GM21528 (cell line): ENCODE data around the gene MPO.

Experiments used
- ATAC-seq: cut with Tn5 transposase; IDR thresholded peaks from one replicate; pipeline ENCODE4 v1.9.1; 2021; ENCODE audit warnings: mild to moderate bottlenecking, moderate library complexity; ENCODE audit not compliant: unreplicated experiment, low FRiP score

The MPO gene, protein sequence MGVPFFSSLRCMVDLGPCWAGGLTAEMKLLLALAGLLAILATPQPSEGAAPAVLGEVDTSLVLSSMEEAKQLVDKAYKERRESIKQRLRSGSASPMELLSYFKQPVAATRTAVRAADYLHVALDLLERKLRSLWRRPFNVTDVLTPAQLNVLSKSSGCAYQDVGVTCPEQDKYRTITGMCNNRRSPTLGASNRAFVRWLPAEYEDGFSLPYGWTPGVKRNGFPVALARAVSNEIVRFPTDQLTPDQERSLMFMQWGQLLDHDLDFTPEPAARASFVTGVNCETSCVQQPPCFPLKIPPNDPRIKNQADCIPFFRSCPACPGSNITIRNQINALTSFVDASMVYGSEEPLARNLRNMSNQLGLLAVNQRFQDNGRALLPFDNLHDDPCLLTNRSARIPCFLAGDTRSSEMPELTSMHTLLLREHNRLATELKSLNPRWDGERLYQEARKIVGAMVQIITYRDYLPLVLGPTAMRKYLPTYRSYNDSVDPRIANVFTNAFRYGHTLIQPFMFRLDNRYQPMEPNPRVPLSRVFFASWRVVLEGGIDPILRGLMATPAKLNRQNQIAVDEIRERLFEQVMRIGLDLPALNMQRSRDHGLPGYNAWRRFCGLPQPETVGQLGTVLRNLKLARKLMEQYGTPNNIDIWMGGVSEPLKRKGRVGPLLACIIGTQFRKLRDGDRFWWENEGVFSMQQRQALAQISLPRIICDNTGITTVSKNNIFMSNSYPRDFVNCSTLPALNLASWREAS

DNA sequence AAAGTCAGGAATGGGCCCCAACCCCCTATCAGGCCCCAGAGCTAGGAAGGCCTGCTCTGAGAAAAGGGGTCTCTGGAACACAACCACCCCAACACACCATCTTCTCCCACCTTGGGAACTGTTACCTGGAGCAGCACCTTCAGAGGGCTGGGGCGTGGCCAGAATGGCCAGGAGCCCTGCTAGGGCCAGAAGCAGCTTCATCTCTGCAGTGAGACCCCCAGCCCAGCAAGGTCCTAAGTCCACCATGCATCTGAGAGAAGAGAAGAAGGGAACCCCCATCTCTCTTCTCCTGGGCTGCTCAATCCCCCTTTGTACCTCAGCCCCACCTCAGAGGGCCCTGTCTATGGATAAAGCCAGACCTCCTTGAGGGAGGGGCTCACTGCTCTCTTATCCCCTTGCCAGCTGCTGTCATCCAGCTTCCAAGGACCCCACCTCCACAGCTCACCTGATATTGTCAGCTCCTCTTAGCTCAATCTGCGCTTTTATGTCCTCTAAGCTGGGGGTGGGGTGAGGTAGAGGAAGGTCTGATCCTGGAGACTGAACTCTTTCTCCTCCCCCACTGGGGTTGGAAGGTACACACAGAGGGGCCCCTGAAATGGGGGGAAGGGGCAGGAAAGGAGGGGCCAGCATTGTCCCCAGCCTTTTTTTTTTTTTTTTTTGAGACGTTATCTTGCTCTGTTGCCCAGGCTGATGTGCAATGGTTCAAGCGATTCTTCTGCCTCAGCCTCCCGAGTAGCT, at the start of gene MPO:
TSS of gene MPO (minus strand) at position 456 of the 738 bp plus-strand sequence. CDS start at position 279, 177 bp downstream.
- no peak for ATAC-seq

DNA sequence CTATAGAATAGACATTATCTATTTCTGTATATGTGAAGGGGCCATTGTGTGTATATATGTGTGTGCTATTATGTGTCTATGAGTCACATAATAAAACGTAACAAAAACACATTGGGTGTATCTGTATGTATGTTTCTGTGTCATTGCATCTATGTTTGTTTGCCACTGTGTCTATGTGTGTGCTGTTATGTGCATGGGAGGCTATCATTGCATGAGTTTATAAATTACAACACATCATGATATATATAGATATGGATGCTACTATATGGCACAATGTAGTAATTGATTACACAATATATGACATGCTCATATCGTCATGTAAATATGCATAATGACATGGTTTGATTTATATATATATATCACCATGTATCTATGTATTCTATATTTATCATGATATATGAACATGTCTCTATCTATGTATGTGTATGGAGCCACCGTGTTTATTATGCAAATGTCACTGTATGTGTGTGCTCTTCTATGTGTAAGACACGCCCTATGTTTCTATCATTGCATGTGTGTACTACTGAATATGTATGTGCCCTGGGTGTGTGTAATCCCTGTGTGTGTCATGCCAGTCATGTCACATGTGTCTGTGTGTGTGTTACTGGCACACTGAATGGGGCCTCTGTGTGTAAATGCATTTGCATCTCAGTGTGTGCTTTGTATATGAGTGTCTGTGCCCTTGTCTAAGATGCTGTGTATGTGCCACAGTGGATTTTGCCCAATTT, 49.2 kb upstream of the MPO start:
- peak; percentile 5 for ATAC-seq

DNA sequence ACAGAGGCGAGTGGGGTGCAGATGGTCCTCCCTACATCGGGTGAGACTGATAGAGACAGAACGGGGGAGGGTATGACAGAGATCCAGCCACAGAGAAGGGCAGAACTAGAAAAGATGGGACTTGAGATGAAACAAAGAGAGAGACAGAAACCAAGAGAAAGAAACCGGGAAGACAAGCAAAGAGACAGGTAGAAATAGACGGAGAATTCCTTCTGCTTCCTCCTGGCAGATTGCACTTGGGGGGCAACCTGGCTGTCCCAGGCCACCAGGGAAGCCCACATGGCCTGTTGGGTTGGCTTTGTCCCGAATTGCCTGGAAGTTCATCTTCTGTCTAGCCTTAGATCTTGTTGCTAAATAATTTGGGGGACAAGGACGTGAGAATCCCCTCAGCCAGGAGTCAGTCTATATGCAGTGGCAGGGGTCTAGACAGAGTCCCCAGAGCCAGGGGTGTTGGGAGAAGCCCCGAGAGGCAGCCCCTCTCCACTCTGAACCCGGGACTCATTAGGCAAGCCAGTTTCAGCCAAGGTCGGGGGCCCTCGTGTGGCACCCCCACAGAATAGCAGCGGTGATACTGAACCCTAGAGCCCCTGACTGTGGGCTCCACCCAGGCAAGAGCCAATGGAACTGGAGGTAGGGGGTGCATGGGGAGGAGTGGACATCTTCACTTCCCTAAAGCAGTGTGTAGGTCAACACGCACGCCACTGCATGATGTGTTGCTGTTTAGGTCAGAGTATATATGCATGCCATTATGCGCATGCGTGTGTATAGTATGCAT, 48.5 kb upstream of the MPO start:
- ATAC-seq, result peak; percentile 44

DNA sequence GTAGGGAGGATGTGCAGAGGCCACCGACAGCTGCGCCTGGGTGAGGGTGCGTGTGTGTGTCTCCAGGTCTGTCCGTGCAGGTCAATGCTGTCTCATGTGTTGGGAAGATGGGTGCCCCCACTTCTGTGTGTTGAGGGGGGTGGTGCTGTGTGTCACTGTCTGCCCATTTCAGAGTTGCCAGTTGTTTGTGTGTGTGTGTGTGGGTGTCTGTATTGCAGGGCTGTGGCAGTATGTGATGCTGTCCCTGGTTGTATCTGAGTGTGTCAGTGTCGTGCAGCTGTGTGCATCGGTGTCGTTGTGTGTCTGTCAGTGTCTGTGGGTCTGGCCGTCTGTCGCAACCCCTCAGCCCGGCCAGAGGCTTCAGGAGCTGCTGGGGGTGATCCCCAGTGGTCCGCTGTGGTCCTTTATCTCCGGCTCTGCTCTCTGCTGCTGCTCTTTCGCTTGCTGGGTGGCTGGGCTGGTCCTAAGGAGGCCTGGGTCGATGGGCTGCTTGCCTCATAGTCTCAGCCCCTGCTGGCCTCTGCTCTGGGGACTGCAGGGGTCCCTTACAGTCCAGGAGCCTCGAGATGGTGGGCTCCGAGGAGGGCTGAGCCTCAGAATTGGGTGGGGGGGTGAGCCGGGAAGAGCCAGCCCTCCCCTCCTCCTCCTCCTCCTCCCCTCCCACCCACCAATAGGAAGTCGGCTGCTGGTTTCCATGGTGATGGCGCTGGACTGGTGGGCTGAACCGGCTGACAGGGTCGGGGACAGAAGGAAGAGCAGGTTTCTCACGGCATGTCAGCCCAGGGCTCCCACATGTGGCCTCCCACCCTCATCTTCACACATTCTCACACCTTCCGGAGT, 47.7 kb upstream of the MPO start, which contains the start of gene TSPOAP1:
TSS of gene TSPOAP1 (minus strand) at position 601 of the 840 bp plus-strand sequence. CDS start 875 bp downstream, outside the sequence.
- peak; percentile 1 for ATAC-seq

DNA sequence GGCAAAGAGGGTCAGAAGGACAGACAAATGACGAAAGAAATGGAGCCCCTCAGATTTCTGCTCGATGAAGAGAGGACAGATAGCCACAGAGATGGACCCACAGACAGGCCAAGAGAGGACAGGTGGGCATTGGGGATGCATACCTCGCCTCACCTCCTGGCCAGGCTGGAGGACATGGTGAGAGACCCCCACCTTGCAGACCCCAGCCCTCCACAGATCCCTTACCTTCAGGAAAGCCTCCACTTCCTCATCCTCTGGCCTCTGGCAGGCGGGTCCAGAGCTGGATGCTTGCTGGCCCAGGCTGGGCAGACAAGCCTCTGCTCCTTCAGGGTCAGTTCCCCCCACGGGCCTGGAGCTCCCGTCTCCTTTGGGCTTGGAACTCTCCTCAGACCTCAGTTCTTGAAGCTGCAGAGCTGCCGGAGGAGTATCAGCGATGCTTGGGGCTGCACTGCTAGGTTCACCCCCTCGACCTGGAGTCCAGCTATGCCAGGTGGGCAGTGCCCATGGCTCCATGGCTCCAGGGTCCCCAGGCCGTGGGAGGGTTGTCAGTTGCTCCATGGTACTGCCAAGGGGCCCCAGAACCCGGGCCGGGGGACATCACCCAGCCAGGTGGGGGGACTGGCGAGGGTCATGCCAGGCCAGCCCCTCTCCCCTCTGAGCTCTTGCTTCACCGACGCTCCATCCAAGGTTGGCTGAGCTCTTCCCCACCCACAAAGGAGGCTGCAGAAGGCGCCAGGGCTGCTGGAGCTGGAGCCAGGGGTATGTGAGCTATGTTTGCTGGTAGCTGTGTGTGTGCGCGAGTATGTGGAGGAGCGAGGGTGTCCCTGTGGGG, 46.8 kb upstream of the MPO start:
- no peak for ATAC-seq

DNA sequence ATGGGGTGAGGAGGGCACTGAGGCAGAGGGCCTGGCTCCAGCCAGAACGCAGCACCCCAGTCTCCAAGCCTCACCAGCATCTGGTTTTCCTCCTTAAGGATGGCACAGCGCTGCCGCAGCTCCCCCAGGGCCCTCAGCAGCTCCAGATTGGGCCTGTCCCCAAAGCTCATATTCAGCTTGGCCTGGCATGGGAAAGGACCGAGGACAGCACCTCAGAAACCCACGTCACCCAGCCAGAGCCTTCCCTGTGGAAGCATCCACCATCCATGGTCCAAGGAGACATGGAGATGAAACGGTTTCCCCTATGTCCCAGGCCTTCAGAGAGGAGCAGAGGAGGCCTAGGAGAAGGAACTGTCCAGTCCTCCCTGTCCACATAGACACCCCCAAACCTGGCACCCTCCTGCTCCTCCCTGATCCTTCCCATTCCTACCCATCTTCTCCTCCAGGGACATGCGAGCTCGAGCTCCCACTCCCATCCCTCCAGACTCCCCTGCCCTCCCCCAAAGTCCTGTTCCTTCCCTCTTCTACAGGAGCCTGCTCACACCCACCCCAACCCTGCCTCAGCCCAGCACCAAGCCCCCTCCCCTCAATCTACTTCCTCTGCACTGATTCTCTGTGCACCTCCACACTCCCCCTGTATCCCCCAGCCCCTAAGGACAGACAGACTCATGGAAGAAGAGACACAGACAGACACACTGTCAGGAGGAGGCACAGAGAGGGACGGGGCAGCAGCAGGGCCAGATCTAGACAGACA, 46.1 kb upstream of the MPO start:
- ATAC-seq, result no peak

DNA sequence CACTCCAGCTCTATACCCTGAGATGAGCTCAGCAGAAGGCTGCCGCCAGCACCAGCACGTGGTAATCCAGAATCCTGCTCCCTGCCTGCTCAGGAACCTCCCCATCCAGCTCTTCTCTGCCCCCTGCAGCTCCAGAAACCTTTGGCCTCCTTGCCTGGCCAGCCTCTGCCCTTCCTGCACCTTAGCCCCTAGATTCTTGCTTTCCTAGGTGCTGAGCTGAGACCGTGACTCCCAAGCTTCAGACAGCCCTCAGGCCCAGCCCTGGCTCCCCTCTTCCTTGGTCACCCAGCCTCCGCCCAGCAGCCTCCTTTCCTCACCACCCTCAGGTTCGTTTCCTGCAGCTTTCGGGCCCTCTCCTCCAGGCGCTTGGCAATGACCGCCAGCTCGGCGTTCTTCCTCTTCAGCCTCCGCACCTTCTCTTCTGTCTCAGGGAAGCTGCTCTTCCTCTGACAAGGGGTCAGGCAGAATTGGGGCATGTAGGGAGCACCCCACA, 45.3 kb upstream of the MPO start:
- ATAC-seq, result no peak

DNA sequence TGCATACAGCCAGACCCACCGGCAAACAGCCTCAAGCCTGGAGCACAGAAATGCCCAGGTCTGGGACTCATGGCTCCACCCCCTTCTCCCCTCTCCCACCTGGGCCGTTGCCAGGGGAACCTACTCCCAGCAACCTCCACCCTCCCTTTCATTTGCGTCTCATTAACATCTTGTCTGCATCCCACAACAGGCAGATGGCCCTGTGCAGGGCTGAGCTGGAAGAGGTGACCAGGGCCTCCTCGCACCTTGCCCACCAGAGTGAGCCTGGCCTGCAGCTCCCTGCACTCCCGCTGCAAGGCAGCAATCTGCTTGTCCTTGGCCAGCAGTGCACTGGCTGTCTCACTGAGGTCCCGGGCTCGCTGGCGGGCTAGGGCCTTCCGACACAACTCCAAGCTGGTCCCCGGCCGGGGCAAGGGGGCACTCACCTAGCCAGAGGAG, 44.6 kb upstream of the MPO start:
- ATAC-seq, result no peak

DNA sequence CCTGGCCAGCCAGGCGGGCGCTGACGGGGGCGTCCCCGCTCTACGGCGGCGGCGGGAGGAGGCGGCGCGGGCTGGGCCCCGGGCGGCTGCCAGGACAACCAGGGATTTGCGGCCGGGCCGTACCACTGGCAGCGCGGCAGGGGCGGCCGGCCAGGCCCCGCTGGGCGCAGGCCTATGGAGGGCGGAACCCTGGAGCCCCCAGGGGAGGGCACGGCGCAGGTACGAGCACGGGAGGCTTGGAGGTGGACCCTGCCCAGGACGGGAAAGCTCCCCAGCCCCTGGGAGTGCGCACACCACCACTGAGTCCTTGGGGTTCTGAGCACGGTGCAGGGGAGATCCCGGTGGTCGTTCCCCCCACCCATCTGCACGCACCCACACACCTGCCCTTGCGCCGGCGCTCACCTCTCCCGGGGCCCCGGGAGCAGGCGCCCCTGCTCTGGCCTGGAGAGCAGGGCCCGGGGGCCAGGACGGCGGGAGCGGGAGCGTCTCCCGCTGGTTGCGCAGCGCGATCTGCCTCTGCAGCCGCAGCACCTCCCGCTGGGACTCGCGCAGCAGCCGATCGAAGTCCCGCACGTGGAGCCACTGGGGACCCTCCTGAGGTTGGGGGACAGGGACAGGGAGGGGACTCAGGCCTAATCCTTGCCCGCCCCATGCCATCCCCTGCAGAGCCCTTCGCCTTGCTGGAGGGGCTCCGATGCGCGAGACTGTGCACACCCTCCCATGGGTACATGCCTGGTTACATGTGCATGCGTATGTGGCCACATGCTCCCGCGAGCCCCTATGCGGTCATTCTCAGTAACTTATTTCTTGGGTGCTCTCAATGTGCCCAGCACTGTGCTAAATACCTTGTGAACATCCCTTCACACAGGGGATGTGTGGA, 43.9 kb upstream of the MPO start:
- no peak for ATAC-seq

DNA sequence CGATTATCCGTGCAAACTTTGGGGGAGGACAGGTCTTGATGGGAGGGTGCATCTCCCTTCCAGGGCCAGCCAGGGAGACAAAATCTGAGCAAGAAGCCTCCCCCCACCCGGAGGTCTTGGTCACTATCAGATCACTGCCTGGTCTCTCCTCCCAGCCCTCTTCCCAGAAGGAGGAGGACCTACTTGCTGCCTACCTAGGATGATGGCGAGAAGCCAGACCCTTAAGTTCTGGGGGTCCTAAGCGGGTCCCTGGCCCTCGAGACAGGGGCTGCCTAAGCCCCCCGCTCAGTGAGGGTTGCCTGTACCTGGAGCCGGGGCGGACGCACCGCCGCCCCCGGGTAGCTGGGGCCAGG, 43.3 kb upstream of the MPO start:
- ATAC-seq, result no peak

DNA sequence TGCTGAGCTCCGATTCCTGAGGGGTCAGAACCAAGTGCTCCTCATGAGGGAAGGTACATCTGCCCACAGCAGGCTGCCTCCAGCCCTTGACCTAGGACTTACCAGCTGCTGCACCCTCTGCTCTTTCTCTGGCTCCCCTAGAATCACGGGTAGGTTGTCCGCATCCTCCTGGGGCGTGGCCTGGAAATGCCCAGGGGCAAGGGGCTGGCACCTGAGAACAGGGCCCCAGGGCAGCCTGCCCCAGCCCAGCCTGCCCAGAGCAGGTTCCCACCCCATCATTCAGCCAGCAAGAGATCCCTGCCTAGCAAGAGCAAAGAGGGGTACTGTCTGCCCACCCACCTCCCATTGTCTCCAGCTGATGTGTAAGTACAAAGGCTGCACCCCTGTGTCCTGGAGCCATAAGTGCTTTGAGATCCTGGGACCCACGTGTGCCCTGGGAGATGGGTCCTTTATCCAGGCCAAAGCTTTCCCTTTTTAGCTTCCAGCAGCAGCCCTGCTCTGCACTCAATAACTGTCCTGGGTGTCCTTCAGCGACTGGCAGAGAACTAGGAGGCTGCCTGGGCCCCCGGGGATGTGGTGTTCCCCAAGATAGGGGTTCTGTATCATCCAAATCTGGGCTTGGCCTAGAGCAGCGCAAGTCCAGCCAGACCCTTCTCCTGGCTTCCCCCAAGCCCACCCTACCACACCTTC, 42.8 kb upstream of the MPO start:
- no peak for ATAC-seq

DNA sequence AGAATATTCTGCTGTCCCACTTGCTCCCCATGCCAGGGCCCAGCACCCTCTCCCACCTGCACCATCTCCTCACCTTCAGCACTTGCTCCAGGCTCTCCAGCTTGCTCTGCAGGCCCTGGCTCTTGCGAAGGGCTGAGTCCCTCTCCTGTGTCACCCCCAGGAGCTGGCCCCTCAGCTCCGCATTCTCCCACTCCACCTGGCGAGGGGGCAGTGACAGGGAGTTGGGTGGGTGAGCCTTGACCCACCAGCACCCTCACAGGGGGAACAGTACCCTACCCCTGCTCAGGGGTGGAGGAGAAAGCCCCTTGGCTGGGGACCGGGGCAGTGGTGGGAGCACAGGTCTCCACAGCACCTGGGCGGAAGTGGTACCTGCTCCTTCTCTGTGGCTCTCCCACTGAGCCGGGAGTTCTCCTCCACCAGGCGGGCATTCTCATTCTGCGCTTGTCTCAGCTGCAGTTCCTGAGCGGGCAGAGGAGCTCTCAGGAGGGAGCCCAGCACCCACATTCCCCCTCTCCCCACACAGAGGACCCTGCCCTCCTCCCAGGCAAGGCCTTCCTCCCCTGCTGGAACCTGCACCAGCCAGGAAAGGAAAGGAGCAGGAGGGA, 41.9 kb upstream of the MPO start:
- ATAC-seq, result no peak

DNA sequence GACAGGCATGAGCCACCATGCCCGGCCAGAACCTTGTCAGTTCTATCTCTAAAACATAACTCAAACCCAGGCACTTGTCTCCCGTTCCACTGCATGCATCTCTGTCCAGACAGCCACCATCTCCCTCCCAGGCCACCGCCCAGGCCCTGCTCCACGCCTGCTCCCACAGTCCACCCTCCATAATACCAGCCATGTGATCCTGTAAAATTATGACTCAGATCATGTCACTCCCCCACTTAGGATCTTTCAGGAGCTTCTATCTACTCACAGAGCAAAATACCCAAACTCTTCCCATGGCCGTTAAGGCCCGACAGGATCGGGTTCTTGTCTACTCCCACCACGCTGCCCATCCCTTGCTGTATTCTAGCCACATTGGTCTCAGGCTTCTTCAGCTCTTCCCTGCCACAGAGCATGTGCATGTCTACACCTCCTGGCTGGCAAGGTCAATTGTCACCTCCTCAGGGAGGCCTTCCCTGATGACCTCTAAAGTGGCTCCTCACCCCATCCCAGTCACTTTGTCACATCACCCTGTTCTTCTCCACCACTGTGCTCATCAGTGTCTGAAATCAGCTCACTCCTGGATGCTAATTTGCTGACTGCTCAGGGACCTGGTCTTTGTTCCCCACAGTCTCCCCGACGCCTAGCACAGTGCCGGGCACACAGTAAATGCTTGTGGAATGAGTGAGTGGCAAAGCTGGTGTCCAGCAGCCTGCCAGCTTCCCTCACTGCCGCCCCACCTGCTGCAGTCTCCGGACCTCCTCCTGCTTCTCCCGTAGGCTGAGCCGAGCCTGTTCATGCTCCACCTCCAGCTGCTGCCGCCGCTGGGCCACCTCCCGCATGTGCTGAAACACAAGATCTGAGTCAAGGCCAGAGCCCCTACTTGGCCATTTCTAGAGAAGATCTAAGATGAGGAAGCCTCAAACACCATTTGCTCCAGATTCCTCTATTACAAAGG, 41.1 kb upstream of the MPO start:
- ATAC-seq, result no peak
